Measurements from ENCODE around the gene UBE2E1. TPM values are rescaled to one million over a fixed set of nuclear protein-coding genes. Genes with fewer than 3 reads are reported as not detected.

The UBE2E1 gene
- total and polyA plus RNA-seq, 2 donors (not counting 1 experiment from before 2014, with no cell fraction given), result 129 to 174 TPM

- Histone ChIP-seq H3K4me2 (ENCODE audit: extremely low read depth, insufficient read depth, low read length) (no peak overlapping the region), H3K27ac (ENCODE audit: insufficient read depth, low read length) (no peak overlapping the region), H3K9ac (ENCODE audit: insufficient read depth, low read length) (no peak overlapping the region), H2AFZ (ENCODE audit: low read length) (no peak overlapping the region), H3K9me3 (ENCODE audit: control insufficient read depth, insufficient read depth, low read depth, low read length) (no peaks in the 10 kb centered on the region), H4K20me1 (ENCODE audit: control insufficient read depth, extremely low read depth, insufficient read depth, low read length) (no peaks in the 10 kb centered on the region), H3K27me3 (ENCODE audit: control insufficient read depth, insufficient read depth, low read length) (no peaks in the 10 kb centered on the region), H3K4me3 (replicated peaks in 1 of 4; ENCODE audit: control extremely low read depth in 1 of 4, insufficient read depth in 1 of 4, low read depth in 3 of 4, low read length in 4 of 4) (no peak overlapping the region), H3K4me1 (ENCODE audit: control insufficient read depth, extremely low read depth, insufficient read depth, low read length) (no peaks in the 10 kb centered on the region), H3K36me3 (ENCODE audit: control insufficient read depth, insufficient read depth, low read length) (no peaks in the 10 kb centered on the region), H3K79me2 (ENCODE audit: control insufficient read depth, insufficient read depth, low read length) (no peaks in the 10 kb centered on the region)
- no peak for TF ChIP-seq CTCF (conservative IDR thresholded peaks at IDR 0.05 in 1 of 2, IDR thresholded peaks at IDR 0.05 in 1 of 2; ENCODE audit: low read depth in 1 of 2, low read length in 2 of 2)
- DNase-seq (ENCODE audit: low read depth in 2 of 2), result no peak
Observed at GRCh38 chr3:23928524-23928923, 122.8 kb downstream of the UBE2E1 start.

- no peaks in the 10 kb centered on the region for H4K20me1 ChIP-seq (ENCODE audit: control insufficient read depth, extremely low read depth, insufficient read depth, low read length)
- no peak for DNase-seq (ENCODE audit: low read depth in 2 of 2)
- no peak overlapping the region for H3K27ac ChIP-seq (ENCODE audit: insufficient read depth, low read length)
- no peaks in the 10 kb centered on the region for H3K27me3 ChIP-seq (ENCODE audit: control insufficient read depth, insufficient read depth, low read length)
- TF ChIP-seq CTCF (conservative IDR thresholded peaks at IDR 0.05 in 1 of 2, IDR thresholded peaks at IDR 0.05 in 1 of 2; ENCODE audit: low read depth in 1 of 2, low read length in 2 of 2) (no peak), EZH2 (IDR thresholded peaks at IDR 0.05; ENCODE audit: low read length, missing control alignments) (no peak)
- H3K4me3 ChIP-seq (replicated peaks in 1 of 4; ENCODE audit: control extremely low read depth in 1 of 4, insufficient read depth in 1 of 4, low read depth in 3 of 4, low read length in 4 of 4), result no peak overlapping the region
- H3K36me3 ChIP-seq (ENCODE audit: control insufficient read depth, insufficient read depth, low read length), result no peaks in the 10 kb centered on the region
- H3K79me2 ChIP-seq (ENCODE audit: control insufficient read depth, insufficient read depth, low read length), result no peaks in the 10 kb centered on the region
- H2AFZ ChIP-seq (ENCODE audit: low read length), result no peak overlapping the region
- no peaks in the 10 kb centered on the region for H3K4me1 ChIP-seq (ENCODE audit: control insufficient read depth, extremely low read depth, insufficient read depth, low read length)
- H3K9ac ChIP-seq (ENCODE audit: insufficient read depth, low read length), result no peak overlapping the region
- H3K4me2 ChIP-seq (ENCODE audit: extremely low read depth, insufficient read depth, low read length), result no peak overlapping the region
- no peaks in the 10 kb centered on the region for H3K9me3 ChIP-seq (ENCODE audit: control insufficient read depth, insufficient read depth, low read depth, low read length)
Observed at GRCh38 chr3:23931597-23931996, 125.8 kb downstream of the UBE2E1 start.

- no peak overlapping the region for H3K9ac ChIP-seq (ENCODE audit: insufficient read depth, low read length)
- no peaks in the 10 kb centered on the region for H3K36me3 ChIP-seq (ENCODE audit: control insufficient read depth, insufficient read depth, low read length)
- H2AFZ ChIP-seq (ENCODE audit: low read length), result no peak overlapping the region
- H4K20me1 ChIP-seq (ENCODE audit: control insufficient read depth, extremely low read depth, insufficient read depth, low read length), result no peaks in the 10 kb centered on the region
- no peaks in the 10 kb centered on the region for H3K27me3 ChIP-seq (ENCODE audit: control insufficient read depth, insufficient read depth, low read length)
- H3K4me2 ChIP-seq (ENCODE audit: extremely low read depth, insufficient read depth, low read length), result no peak overlapping the region
- TF ChIP-seq EZH2 (IDR thresholded peaks at IDR 0.05; ENCODE audit: low read length, missing control alignments) (no peak), CTCF (conservative IDR thresholded peaks at IDR 0.05 in 1 of 2, IDR thresholded peaks at IDR 0.05 in 1 of 2; ENCODE audit: low read depth in 1 of 2, low read length in 2 of 2) (no peak)
- no peaks in the 10 kb centered on the region for H3K79me2 ChIP-seq (ENCODE audit: control insufficient read depth, insufficient read depth, low read length)
- no peaks in the 10 kb centered on the region for H3K9me3 ChIP-seq (ENCODE audit: control insufficient read depth, insufficient read depth, low read depth, low read length)
- H3K27ac ChIP-seq (ENCODE audit: insufficient read depth, low read length), result no peak overlapping the region
- DNase-seq (ENCODE audit: low read depth in 2 of 2), result no peak
- no peaks in the 10 kb centered on the region for H3K4me1 ChIP-seq (ENCODE audit: control insufficient read depth, extremely low read depth, insufficient read depth, low read length)
- H3K4me3 ChIP-seq (replicated peaks in 1 of 4; ENCODE audit: control extremely low read depth in 1 of 4, insufficient read depth in 1 of 4, low read depth in 3 of 4, low read length in 4 of 4), result no peak overlapping the region
Observed at GRCh38 chr3:23932571-23932970, 126.8 kb downstream of the UBE2E1 start.

All from fibroblast of lung (primary cell).